HG03469 (cell line): ENCODE data around the gene MAB21L4.

Experiments
- ATAC-seq: cut with Tn5 transposase; IDR thresholded peaks from one replicate; pipeline ENCODE4 v1.9.1; 2021; ENCODE audit warnings: mild to moderate bottlenecking, moderate library complexity, moderate number of reproducible peaks; ENCODE audit not compliant: unreplicated experiment

MAB21L4 gene

GRCh38 chr2:240925568-240926515 lies 29.9 kb upstream of the MAB21L4 start:
- ATAC-seq, result no peak

GRCh38 chr2:240925191-240925567 lies 29.2 kb upstream of the MAB21L4 start:
- no peak for ATAC-seq

- no peak for ATAC-seq
These were observed 27.1 kb upstream of the MAB21L4 start for GRCh38 chr2:240922982-240923537.

GRCh38 chr2:240922245-240922981 lies 26.5 kb upstream of the MAB21L4 start:
- no peak for ATAC-seq

GRCh38 chr2:240921995-240922244 lies 26.0 kb upstream of the MAB21L4 start:
- no peak for ATAC-seq

GRCh38 chr2:240921311-240921994 lies 25.5 kb upstream of the MAB21L4 start:
- no peak for ATAC-seq

GRCh38 chr2:240920783-240921231 lies 24.9 kb upstream of the MAB21L4 start:
- no peak for ATAC-seq

GRCh38 chr2:240919786-240920782 lies 24.1 kb upstream of the MAB21L4 start:
- ATAC-seq, result no peak

GRCh38 chr2:240919161-240919781 lies 23.3 kb upstream of the MAB21L4 start:
- no peak for ATAC-seq

- ATAC-seq, result no peak
These were observed 22.5 kb upstream of the MAB21L4 start for GRCh38 chr2:240918258-240919091.

GRCh38 chr2:240917684-240918257 lies 21.8 kb upstream of the MAB21L4 start:
- ATAC-seq, result no peak

- ATAC-seq, result no peak
These were observed 21.2 kb upstream of the MAB21L4 start for GRCh38 chr2:240917009-240917683.

GRCh38 chr2:240916571-240917008 lies 20.6 kb upstream of the MAB21L4 start:
- no peak for ATAC-seq

GRCh38 chr2:240915526-240916341 lies 19.8 kb upstream of the MAB21L4 start:
- ATAC-seq, result no peak

GRCh38 chr2:240914645-240915525 lies 18.9 kb upstream of the MAB21L4 start:
- ATAC-seq, result no peak
